Panc1 (cell line): ENCODE results near the gene CD34. TPM values are rescaled to one million over a fixed set of nuclear protein-coding genes. Genes with fewer than 3 reads are reported as not detected.

ENCODE experiments used
- ATAC-seq: fragments of 200-7000 bp; cut with Tn5 transposase; 2 replicates; pipeline ENCODE4 v1.9.1; 2020; ENCODE audit warnings: mild to moderate bottlenecking, moderate library complexity
- BruUV-seq: library from RNA; stranded (reverse); fragments of 400-500 nt; replicated peaks from 2 replicates; lab custom pipeline; 2021; lab: Mats Ljungman, UMichigan
- CTCF ChIA-PET: fragments of 300-600 bp; sonication (Branson Sonifier 250); formaldehyde crosslinking; loops from one replicate; lab custom pipeline; 2022; ENCODE audit warnings: antibody characterized with exemption; lab: Charles Lee
- POLR2A ChIA-PET: fragments of 300-600 bp; sonication (Branson Sonifier 250); formaldehyde crosslinking; loops from one replicate; lab custom pipeline; 2022; ENCODE audit warnings: antibody characterized with exemption; lab: Charles Lee
- DNase-seq: peaks from one replicate; pipeline ENCODE4 v3.0.0-alpha.2; 2010; ENCODE audit warnings: low read depth, low spot score
- H3K27ac ChIP-seq: 2 replicates; pipeline ENCODE4 v1.5.1; 2011; ENCODE audit warnings: mild to moderate bottlenecking, low read length, inconsistent platforms
- H3K27me3 ChIP-seq: fragments of 200-500 bp; sonication (Bioruptor generic); 2 replicates; pipeline ENCODE4 v1.6.0; 2014; ENCODE audit warnings: low read length, inconsistent platforms; ENCODE audit not compliant: control insufficient read depth, insufficient read depth
- H3K36me3 ChIP-seq: fragments of 200-500 bp; sonication (Bioruptor generic); 2 replicates; pipeline ENCODE4 v1.5.1; 2014; ENCODE audit warnings: inconsistent platforms, mild to moderate bottlenecking, low read length, moderate library complexity; ENCODE audit not compliant: control insufficient read depth, insufficient read depth
- H3K4me1 ChIP-seq: 2 replicates; pipeline ENCODE4 v1.5.1; 2011; ENCODE audit warnings: inconsistent platforms, mild to moderate bottlenecking, low read length, moderate library complexity; ENCODE audit not compliant: control insufficient read depth, insufficient read depth
- H3K4me3 ChIP-seq, 2 experiments: 2 replicates each; pipeline ENCODE4 v1.5.1; 2011 to 2012; ENCODE audit warnings: low read depth in 2 of 2, low read length in 2 of 2, mild to moderate bottlenecking in 2 of 2, inconsistent platforms in 1 of 2, moderate library complexity in 1 of 2
- H3K9me3 ChIP-seq: fragments of 200-500 bp; sonication (Bioruptor generic); 2 replicates; pipeline ENCODE4 v1.5.1; 2014; ENCODE audit warnings: low read depth, mild to moderate bottlenecking, inconsistent platforms, low read length, moderate library complexity; ENCODE audit not compliant: control insufficient read depth, insufficient read depth
- POLR2AphosphoS5 ChIP-seq: IDR thresholded peaks from 2 replicates; pipeline ENCODE4 v1.6.1; 2012; ENCODE audit warnings: mild to moderate bottlenecking, low read depth, low read length, moderate library complexity
- SIN3A ChIP-seq: IDR thresholded peaks from 2 replicates; pipeline ENCODE4 v1.6.1; 2012; ENCODE audit warnings: low read depth, mild to moderate bottlenecking, low read length, moderate library complexity, borderline replicate concordance; ENCODE audit not compliant: insufficient read depth
- TCF7L2 ChIP-seq: IDR thresholded peaks from 2 replicates; pipeline ENCODE4 v1.6.1; 2011; ENCODE audit warnings: mild to moderate bottlenecking, low read depth, low read length, inconsistent platforms
- in situ Hi-C: cut with HindIII; loops from 2 replicates; pipeline ENCODE4 v1.10.0; 2016; ENCODE audit warnings: low sequenced_read_pairs, low pct_unique_long_range_greater_than_20kb
- intact Hi-C: fragments of 100-400 bp; cut with micrococcal nuclease; formaldehyde crosslinking; loops from one replicate; pipeline ENCODE4 v1.10.0; 2022; ENCODE audit not compliant: unreplicated experiment
- total RNA-seq: library from RNA; stranded (reverse); gene quantifications from one replicate; pipeline ENCODE4 v1.2.1, GENCODE V29; 2021; ENCODE audit not compliant: unreplicated experiment
- TF ChIP-seq, protein P1 (sequence below): fragments of 450-650 bp; IDR thresholded peaks from 2 replicates; pipeline ENCODE4 v1.5.1; 2017; ENCODE audit warnings: mild to moderate bottlenecking
- TF ChIP-seq, protein P2 (sequence below), 2 experiments: IDR thresholded peaks; 2 replicates each; pipeline ENCODE4 v1.6.1; 2011 to 2012; ENCODE audit warnings: low read depth in 2 of 2, control low read depth in 1 of 2, low read length in 1 of 2, mild to moderate bottlenecking in 1 of 2, moderate library complexity in 1 of 2; ENCODE audit not compliant: insufficient read depth in 1 of 2

CD34 gene
- total RNA-seq, 1 experiment from 2014 or later, result 0.15 TPM

- no peak for ATAC-seq
- H3K27me3 ChIP-seq, result no peaks in the 10 kb centered on the region
These were observed 26.3 kb upstream of the CD34 start for GRCh38 chr1:207937204-207937603.

GRCh38 chr1:207935166-207935583 is 24.2 kb upstream of the CD34 start:
- DNase-seq, result no peak
- TF ChIP-seq, protein P1, sequence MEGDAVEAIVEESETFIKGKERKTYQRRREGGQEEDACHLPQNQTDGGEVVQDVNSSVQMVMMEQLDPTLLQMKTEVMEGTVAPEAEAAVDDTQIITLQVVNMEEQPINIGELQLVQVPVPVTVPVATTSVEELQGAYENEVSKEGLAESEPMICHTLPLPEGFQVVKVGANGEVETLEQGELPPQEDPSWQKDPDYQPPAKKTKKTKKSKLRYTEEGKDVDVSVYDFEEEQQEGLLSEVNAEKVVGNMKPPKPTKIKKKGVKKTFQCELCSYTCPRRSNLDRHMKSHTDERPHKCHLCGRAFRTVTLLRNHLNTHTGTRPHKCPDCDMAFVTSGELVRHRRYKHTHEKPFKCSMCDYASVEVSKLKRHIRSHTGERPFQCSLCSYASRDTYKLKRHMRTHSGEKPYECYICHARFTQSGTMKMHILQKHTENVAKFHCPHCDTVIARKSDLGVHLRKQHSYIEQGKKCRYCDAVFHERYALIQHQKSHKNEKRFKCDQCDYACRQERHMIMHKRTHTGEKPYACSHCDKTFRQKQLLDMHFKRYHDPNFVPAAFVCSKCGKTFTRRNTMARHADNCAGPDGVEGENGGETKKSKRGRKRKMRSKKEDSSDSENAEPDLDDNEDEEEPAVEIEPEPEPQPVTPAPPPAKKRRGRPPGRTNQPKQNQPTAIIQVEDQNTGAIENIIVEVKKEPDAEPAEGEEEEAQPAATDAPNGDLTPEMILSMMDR, result no peak
- TF ChIP-seq POLR2AphosphoS5 (no peak), TCF7L2 (no peak), SIN3A (no peak)
- TF ChIP-seq, protein P2, sequence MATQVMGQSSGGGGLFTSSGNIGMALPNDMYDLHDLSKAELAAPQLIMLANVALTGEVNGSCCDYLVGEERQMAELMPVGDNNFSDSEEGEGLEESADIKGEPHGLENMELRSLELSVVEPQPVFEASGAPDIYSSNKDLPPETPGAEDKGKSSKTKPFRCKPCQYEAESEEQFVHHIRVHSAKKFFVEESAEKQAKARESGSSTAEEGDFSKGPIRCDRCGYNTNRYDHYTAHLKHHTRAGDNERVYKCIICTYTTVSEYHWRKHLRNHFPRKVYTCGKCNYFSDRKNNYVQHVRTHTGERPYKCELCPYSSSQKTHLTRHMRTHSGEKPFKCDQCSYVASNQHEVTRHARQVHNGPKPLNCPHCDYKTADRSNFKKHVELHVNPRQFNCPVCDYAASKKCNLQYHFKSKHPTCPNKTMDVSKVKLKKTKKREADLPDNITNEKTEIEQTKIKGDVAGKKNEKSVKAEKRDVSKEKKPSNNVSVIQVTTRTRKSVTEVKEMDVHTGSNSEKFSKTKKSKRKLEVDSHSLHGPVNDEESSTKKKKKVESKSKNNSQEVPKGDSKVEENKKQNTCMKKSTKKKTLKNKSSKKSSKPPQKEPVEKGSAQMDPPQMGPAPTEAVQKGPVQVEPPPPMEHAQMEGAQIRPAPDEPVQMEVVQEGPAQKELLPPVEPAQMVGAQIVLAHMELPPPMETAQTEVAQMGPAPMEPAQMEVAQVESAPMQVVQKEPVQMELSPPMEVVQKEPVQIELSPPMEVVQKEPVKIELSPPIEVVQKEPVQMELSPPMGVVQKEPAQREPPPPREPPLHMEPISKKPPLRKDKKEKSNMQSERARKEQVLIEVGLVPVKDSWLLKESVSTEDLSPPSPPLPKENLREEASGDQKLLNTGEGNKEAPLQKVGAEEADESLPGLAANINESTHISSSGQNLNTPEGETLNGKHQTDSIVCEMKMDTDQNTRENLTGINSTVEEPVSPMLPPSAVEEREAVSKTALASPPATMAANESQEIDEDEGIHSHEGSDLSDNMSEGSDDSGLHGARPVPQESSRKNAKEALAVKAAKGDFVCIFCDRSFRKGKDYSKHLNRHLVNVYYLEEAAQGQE (IDR thresholded peaks at IDR 0.05; ENCODE audit: insufficient read depth in 1 of 2, low read depth in 2 of 2, low read length in 1 of 2), result no peak
- ChIA-PET CTCF (no interaction called here), POLR2A (no interaction called here)
- BruUV-seq, result no TSS peak
- in situ Hi-C loops, result no loop called here
- Histone ChIP-seq H3K4me1 (no peaks in the 10 kb centered on the region), H3K9me3 (peaks cover 5% of the 10 kb centered on the region; the same call in 1 of the 2 replicates), H3K27me3 (no peaks in the 10 kb centered on the region), H3K36me3 (no peaks in the 10 kb centered on the region), H3K4me3 (no peak overlapping the region), H3K27ac (no peak overlapping the region)
- ATAC-seq, result no peak
- intact Hi-C loops, result no loop called here

More at GRCh38 chr1:207937204-207937603, 26.3 kb upstream of the CD34 start:
- POLR2A ChIA-PET, result no interaction called here
- H3K36me3 ChIP-seq, result no peaks in the 10 kb centered on the region
- no TSS peak for BruUV-seq
- CTCF ChIA-PET, result no interaction called here
- H3K4me1 ChIP-seq, result no peaks in the 10 kb centered on the region
- peaks cover 5% of the 10 kb centered on the region; the same call in 1 of the 2 replicates for H3K9me3 ChIP-seq
- intact Hi-C loops (no loop called here), in situ Hi-C loops (no loop called here)
- H3K27ac ChIP-seq, result no peak overlapping the region
- no peak overlapping the region for H3K4me3 ChIP-seq
- TF ChIP-seq SIN3A (no peak), POLR2AphosphoS5 (no peak), TCF7L2 (no peak)
- TF ChIP-seq, protein P1, result no peak
- TF ChIP-seq, protein P2 (IDR thresholded peaks at IDR 0.05; ENCODE audit: insufficient read depth in 1 of 2, low read depth in 2 of 2, low read length in 1 of 2), result no peak
- DNase-seq, result no peak
